Epidermal melanocyte (primary cell): Measurements from ENCODE around the gene ADRA2C.

Experiments
- DNase-seq: peaks from one replicate; pipeline ENCODE4 v3.0.0; 2011; ENCODE audit warnings: low spot score; ENCODE audit not compliant: insufficient read length

The ADRA2C gene

GRCh38 chr4:3732076-3733028 lies 33.8 kb upstream of the ADRA2C start:
- no peak for DNase-seq

GRCh38 chr4:3733195-3733594 lies 33.0 kb upstream of the ADRA2C start:
- DNase-seq, result no peak

- DNase-seq, result no peak
Measured at GRCh38 chr4:3735196-3735595, 31.0 kb upstream of the ADRA2C start.

GRCh38 chr4:3736290-3736689 lies 29.9 kb upstream of the ADRA2C start:
- DNase-seq, result no peak

GRCh38 chr4:3736806-3737205 lies 29.4 kb upstream of the ADRA2C start:
- DNase-seq, result no peak

- DNase-seq, result no peak
Measured at GRCh38 chr4:3739577-3739976, 26.6 kb upstream of the ADRA2C start.

- DNase-seq, result no peak
Measured at GRCh38 chr4:3740256-3740655, 25.9 kb upstream of the ADRA2C start.

- DNase-seq, result no peak
Measured at GRCh38 chr4:3741217-3742011, 24.8 kb upstream of the ADRA2C start.

- no peak for DNase-seq
Measured at GRCh38 chr4:3742610-3743009, 23.6 kb upstream of the ADRA2C start.

- no peak for DNase-seq
Measured at GRCh38 chr4:3744232-3744631, 22.0 kb upstream of the ADRA2C start.

GRCh38 chr4:3744901-3745300 lies 21.3 kb upstream of the ADRA2C start:
- DNase-seq, result no peak

GRCh38 chr4:3745886-3746656 lies 20.1 kb upstream of the ADRA2C start:
- DNase-seq, result no peak

GRCh38 chr4:3746701-3747580 lies 19.2 kb upstream of the ADRA2C start:
- DNase-seq, result no peak

GRCh38 chr4:3747581-3747904 lies 18.6 kb upstream of the ADRA2C start:
- DNase-seq, result no peak

GRCh38 chr4:3748136-3748898 lies 17.9 kb upstream of the ADRA2C start:
- no peak for DNase-seq

- DNase-seq, result no peak
Measured at GRCh38 chr4:3749081-3749480, 17.1 kb upstream of the ADRA2C start.

GRCh38 chr4:3750334-3750733 lies 15.9 kb upstream of the ADRA2C start:
- no peak for DNase-seq

- no peak for DNase-seq
Measured at GRCh38 chr4:3752022-3752421, 14.2 kb upstream of the ADRA2C start.

- no peak for DNase-seq
Measured at GRCh38 chr4:3753726-3754412, 12.3 kb upstream of the ADRA2C start.
